ENCODE data around the gene UTS2R.
"Not testable (repeated sequence)": the region's sequence is repeated elsewhere in the genome, so short reads cannot be mapped to it uniquely, and the experiment has no call there.

UTS2R gene

GRCh38 chr17:82407255-82407654, 35.7 kb downstream of the UTS2R start:
- no peak overlapping the region for H3K4me3 ChIP-seq (ENCODE audit: low read depth, low read length)
- no peak for DNase-seq (ENCODE audit: low read depth)
- no peak for TF ChIP-seq CTCF (IDR thresholded peaks at IDR 0.05; ENCODE audit: low read depth, low read length, missing control alignments)

GRCh38 chr17:82408288-82408937, 36.8 kb downstream of the UTS2R start:
- no peak for TF ChIP-seq CTCF (IDR thresholded peaks at IDR 0.05; ENCODE audit: low read depth, low read length, missing control alignments)
- DNase-seq (ENCODE audit: low read depth): no peak
- H3K4me3 ChIP-seq (ENCODE audit: low read depth, low read length): no peak overlapping the region

- H3K4me3 ChIP-seq (ENCODE audit: low read depth, low read length): no peak overlapping the region
- DNase-seq (ENCODE audit: low read depth): no peak
- TF ChIP-seq CTCF (IDR thresholded peaks at IDR 0.05; ENCODE audit: low read depth, low read length, missing control alignments): no peak
Observed at GRCh38 chr17:82408938-82409318, 37.4 kb downstream of the UTS2R start.

GRCh38 chr17:82410014-82410716, 38.6 kb downstream of the UTS2R start:
- TF ChIP-seq CTCF (IDR thresholded peaks at IDR 0.05; ENCODE audit: low read depth, low read length, missing control alignments): no peak
- DNase-seq (ENCODE audit: low read depth): no peak

GRCh38 chr17:82411396-82412053, 40.0 kb downstream of the UTS2R start:
- no peak for TF ChIP-seq CTCF (IDR thresholded peaks at IDR 0.05; ENCODE audit: low read depth, low read length, missing control alignments)
- DNase-seq (ENCODE audit: low read depth): no peak
- H3K4me3 ChIP-seq (ENCODE audit: low read depth, low read length): no peak overlapping the region

More at GRCh38 chr17:82410014-82410716, 38.6 kb downstream of the UTS2R start:
- H3K4me3 ChIP-seq (ENCODE audit: low read depth, low read length): no peak overlapping the region

- DNase-seq (ENCODE audit: low read depth); H3K4me3 ChIP-seq (ENCODE audit: low read depth, low read length): not testable (repeated sequence)
Observed at GRCh38 chr17:82412081-82412480, 40.5 kb downstream of the UTS2R start.
